Activated CD8-positive, alpha-beta T cell treated with anti-CD3 and anti-CD28 coated beads for 36 hours (primary cell): Measurements from ENCODE around the gene HCRTR1. TPM values are rescaled to one million over a fixed set of nuclear protein-coding genes. Genes with fewer than 3 reads are reported as not detected.

Experiments
- ATAC-seq: fragments of 200-7000 bp; cut with Tn5 transposase; one replicate; pipeline ENCODE4 v1.10.0; 2021; ENCODE audit warnings: mild to moderate bottlenecking, moderate library complexity
- CTCF ChIA-PET: fragments of 350-600 bp; sonication (Branson Sonifier 250); formaldehyde crosslinking; loops from one replicate; lab custom pipeline; 2021; ENCODE audit warnings: antibody characterized with exemption; lab: Charles Lee
- POLR2A ChIA-PET: fragments of 350-600 bp; sonication (Branson Sonifier 250); formaldehyde crosslinking; loops from one replicate; lab custom pipeline; 2021; ENCODE audit warnings: antibody characterized with exemption; lab: Charles Lee
- DNase-seq: peaks from one replicate; pipeline ENCODE4 v3.0.0-alpha.2; 2020
- H3K27ac Mint-ChIP-seq: one replicate; pipeline ENCODE4 v1.8.0; 2021; ENCODE audit warnings: mild to moderate bottlenecking, mixed read lengths
- H3K27me3 Mint-ChIP-seq: one replicate; pipeline ENCODE4 v1.8.0; 2021; ENCODE audit warnings: mixed read lengths
- H3K36me3 Mint-ChIP-seq: one replicate; pipeline ENCODE4 v1.8.0; 2021; ENCODE audit warnings: low read depth, mixed read lengths
- H3K4me1 Mint-ChIP-seq: one replicate; pipeline ENCODE4 v1.8.0; 2021; ENCODE audit warnings: low read depth, mixed read lengths
- H3K4me3 Mint-ChIP-seq: one replicate; pipeline ENCODE4 v1.8.0; 2021; ENCODE audit warnings: mild to moderate bottlenecking, moderate library complexity, mixed read lengths
- H3K9me3 Mint-ChIP-seq: one replicate; pipeline ENCODE4 v1.8.0; 2021; ENCODE audit warnings: mixed read lengths
- CTCF ChIP-seq: fragments of 200-600 bp; IDR thresholded peaks from one replicate; pipeline ENCODE4 v1.8.0; 2022; ENCODE audit warnings: antibody characterized with exemption, mild to moderate bottlenecking
- intact Hi-C: fragments of 100-400 bp; cut with micrococcal nuclease; formaldehyde crosslinking; loops from one replicate; pipeline ENCODE4 v1.10.0; 2022
- total RNA-seq, 2 experiments: library from RNA; stranded (reverse); gene quantifications; one replicate each; pipeline ENCODE4 v1.2.3, GENCODE V29; 2021

HCRTR1 gene
- total RNA-seq, 2 experiments from 2014 or later = not detected

GRCh38 chr1:31609514-31610118, 7.9 kb upstream of the HCRTR1 start:
- Mint-ChIP-seq H3K4me3 (no peak overlapping the region), H3K27ac (no peak overlapping the region), H3K4me1 (peaks cover 11% of the 10 kb centered on the region), H3K9me3 (no peaks in the 10 kb centered on the region), H3K27me3 (peaks cover 9% of the 10 kb centered on the region), H3K36me3 (no peaks in the 10 kb centered on the region)
- TF ChIP-seq CTCF = no peak
- ChIA-PET CTCF (interaction anchor here (1.0 to 2.0 kb wide), 6 partner anchors 9 to 44 kb away, joined by 3 to 8 read pairs (median 4); no protein-coding TSS in a partner anchor), POLR2A (no interaction called here)
- intact Hi-C loops = no loop called here
- no peak for ATAC-seq
- no peak for DNase-seq

DNA sequence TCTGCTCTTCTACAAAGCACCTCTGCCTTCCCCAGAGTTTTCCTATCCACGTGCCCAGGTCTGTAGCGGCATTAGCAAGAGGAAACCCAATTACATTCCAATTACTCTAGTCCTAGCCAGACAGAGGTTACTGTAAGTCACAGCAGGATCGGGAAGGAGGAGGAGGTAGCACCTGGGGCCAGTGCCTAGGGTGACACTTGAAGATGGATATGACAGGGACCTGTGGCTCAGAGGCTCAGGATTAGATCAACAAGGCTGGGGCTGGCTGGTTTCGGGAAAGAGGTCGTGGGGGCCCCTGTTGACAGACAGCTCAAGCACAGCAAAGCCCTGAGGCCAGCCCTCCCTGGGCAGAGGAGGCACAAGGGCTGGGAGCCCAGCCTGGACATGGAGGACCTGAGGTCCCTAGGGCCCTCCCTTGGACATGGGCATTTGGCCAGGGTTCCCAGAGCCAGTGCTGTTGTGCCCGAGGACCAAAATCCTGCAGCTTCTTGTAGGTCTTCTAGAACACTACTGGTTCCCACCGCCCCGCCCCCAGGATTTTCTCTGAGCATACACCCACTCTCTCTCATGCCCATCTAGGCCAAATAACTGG, 3.0 kb upstream of the HCRTR1 start:
- H3K27ac Mint-ChIP-seq = no peak overlapping the region
- CTCF ChIA-PET = interaction anchor here (1.4 kb wide), 1 partner anchor 21 kb away, joined by 4 read pairs; no protein-coding TSS in a partner anchor
- POLR2A ChIA-PET = no interaction called here
- H3K36me3 Mint-ChIP-seq = no peaks in the 10 kb centered on the region
- peaks cover 30% of the 10 kb centered on the region for H3K27me3 Mint-ChIP-seq
- no peak overlapping the region for H3K4me3 Mint-ChIP-seq
- ATAC-seq = no peak
- no peaks in the 10 kb centered on the region for H3K9me3 Mint-ChIP-seq
- DNase-seq = no peak
- intact Hi-C loops = loop anchor here (5.0 kb wide), 1 partner anchor 52 kb away; no protein-coding TSS in a partner anchor
- no peak for TF ChIP-seq CTCF
- peaks cover 2% of the 10 kb centered on the region for H3K4me1 Mint-ChIP-seq

DNA sequence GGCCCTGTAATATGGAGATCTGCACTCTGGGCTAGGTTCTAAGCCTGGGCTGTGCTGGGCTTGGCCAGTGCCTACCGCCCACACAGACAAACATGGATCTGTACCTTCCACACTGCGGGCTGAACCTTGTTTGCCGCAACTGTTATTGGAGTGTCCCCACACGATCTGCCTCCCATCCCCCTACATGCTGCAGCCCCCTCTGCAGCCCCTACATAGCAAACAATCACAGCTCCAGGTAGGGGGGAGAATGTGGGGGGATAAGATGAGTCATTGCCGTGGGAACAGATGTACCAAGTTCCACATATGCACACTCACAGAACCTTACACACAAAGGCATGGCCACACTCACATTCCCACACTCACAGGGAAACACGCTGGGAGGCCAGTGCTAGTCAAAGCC, 2.1 kb upstream of the HCRTR1 start:
- ChIA-PET CTCF (no interaction called here), POLR2A (interaction anchor here (0.6 kb wide), 1 partner anchor 17 kb away, joined by 5 read pairs; no protein-coding TSS in a partner anchor)
- ATAC-seq = no peak
- no peak for TF ChIP-seq CTCF
- Mint-ChIP-seq H3K36me3 (no peaks in the 10 kb centered on the region), H3K27ac (no peak overlapping the region), H3K27me3 (peaks cover 28% of the 10 kb centered on the region), H3K4me3 (no peak overlapping the region), H3K4me1 (peaks cover 2% of the 10 kb centered on the region), H3K9me3 (no peaks in the 10 kb centered on the region)
- DNase-seq = no peak
- intact Hi-C loops = loop anchor here (5.0 kb wide), 1 partner anchor 53 kb away; no protein-coding TSS in a partner anchor

- H3K36me3 Mint-ChIP-seq = no peaks in the 10 kb centered on the region
- DNase-seq = no peak
- intact Hi-C loops = loop anchor here (5.0 kb wide), 1 partner anchor 54 kb away; no protein-coding TSS in a partner anchor
- ChIA-PET POLR2A (interaction anchor here (1.4 kb wide), 1 partner anchor 29 kb away, joined by 6 read pairs; the partner anchor contains the start of gene PEF1), CTCF (no interaction called here)
- H3K4me3 Mint-ChIP-seq = no peak overlapping the region
- peaks cover 2% of the 10 kb centered on the region for H3K4me1 Mint-ChIP-seq
- no peak for TF ChIP-seq CTCF
- peaks cover 26% of the 10 kb centered on the region for H3K27me3 Mint-ChIP-seq
- ATAC-seq = no peak
- no peak overlapping the region for H3K27ac Mint-ChIP-seq
- H3K9me3 Mint-ChIP-seq = no peaks in the 10 kb centered on the region
These were observed 1.6 kb upstream of the HCRTR1 start for GRCh38 chr1:31615939-31616338.
